HG03432 (cell line): ENCODE results near the gene MRGPRD.

Source experiments
- ATAC-seq: cut with Tn5 transposase; IDR thresholded peaks from one replicate; pipeline ENCODE4 v1.9.1; 2021; ENCODE audit warnings: mild to moderate bottlenecking, moderate library complexity; ENCODE audit not compliant: unreplicated experiment

Gene MRGPRD

DNA sequence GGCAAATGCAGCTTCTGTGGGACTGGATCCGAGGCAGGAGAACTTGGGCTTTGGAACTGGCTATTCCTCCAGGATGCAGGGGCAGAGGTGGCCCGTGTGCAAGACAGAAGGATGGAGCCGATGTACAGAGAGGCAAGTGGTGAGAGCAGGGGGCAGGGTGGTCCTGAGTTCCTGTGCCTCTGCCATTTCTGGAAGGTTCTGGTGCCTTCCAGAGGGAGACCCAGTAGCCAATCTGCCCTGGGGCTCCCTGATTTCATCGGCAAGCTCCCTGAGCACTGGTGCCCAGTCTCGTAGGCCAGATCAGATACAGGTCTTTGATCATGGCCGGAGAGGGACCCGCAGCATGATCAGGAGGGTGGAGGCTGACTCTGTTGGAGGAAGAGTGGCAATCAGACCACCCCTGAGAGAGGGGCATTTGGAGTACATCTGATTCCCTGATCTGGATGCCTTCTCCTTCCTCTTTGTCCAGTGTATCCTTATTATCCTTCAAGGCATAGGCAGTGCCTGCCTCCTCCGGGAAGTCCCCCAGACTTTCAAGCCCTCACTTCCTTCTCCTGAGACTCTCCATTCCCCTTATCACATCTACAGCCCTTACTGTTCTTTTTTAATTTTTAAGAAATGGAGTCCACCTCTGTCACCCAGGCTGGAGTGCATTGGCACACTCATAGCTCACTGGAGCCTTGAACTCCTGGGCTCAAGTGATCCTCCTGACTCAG lies 9.7 kb downstream of the MRGPRD start:
- no peak for ATAC-seq

DNA sequence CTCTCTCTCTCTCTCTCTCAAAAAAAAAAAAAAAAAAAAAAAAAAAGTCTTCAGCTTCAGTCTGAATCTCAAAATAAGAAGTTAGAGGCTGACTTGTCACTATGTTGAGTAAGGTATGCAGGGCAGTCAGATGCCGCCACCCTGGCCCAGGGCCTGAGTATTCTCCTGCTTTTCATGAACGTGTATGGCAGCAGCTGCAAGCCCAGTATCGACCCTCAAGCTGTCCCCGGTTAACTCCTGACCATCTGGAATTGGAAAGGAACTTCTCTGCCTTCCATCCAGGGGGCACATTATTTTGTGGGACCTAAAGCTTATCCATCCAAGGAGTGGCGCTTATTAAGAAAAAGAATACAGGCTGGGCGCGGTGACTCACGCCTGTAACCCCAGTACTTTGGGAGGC lies 11.4 kb downstream of the MRGPRD start:
- ATAC-seq, result no peak

DNA sequence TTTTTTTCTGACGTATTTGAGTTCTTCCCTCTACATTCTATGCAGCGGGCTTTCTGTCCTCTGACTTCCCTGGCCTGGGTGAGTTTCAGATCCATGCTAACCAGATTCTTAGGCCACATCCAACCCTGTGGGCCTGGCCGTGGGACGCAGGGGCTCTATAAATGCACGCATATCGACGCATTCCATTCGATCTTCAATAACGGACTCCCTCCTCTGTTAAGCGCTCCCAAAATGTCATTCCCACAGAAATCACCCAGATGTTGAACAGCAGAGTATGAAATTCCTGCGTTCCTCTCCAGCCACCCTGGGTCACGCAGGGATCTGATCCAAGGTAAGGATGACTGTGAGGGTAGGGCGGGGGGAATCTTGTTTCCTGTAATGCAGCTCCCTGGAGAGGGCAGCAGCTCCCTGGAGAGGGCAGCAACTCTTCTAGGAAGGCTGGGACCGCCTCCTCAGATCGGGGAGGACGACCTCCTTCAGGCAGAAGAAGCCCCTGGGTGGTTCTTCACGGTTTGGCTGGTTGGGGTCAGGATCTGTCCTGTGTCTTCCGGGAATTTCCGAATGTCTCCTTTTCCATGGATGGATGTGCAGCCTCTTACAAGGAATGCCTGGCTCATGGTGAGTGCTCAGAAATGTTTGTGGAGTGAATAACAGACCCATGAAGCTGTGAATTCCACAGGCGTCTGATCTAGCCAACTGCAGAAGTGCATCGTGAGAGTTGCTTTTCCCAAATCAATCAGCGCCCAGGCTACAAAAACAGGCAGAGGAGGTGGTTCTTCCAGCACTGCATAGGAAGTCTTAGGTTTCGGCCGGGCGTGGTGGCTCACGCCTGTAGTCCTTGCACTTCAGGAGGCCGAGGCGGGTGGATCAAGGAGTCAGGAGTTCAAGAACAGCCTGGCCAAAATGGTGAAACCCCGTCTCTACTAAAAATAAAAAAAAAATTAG lies 12.2 kb downstream of the MRGPRD start:
- ATAC-seq, result no peak

DNA sequence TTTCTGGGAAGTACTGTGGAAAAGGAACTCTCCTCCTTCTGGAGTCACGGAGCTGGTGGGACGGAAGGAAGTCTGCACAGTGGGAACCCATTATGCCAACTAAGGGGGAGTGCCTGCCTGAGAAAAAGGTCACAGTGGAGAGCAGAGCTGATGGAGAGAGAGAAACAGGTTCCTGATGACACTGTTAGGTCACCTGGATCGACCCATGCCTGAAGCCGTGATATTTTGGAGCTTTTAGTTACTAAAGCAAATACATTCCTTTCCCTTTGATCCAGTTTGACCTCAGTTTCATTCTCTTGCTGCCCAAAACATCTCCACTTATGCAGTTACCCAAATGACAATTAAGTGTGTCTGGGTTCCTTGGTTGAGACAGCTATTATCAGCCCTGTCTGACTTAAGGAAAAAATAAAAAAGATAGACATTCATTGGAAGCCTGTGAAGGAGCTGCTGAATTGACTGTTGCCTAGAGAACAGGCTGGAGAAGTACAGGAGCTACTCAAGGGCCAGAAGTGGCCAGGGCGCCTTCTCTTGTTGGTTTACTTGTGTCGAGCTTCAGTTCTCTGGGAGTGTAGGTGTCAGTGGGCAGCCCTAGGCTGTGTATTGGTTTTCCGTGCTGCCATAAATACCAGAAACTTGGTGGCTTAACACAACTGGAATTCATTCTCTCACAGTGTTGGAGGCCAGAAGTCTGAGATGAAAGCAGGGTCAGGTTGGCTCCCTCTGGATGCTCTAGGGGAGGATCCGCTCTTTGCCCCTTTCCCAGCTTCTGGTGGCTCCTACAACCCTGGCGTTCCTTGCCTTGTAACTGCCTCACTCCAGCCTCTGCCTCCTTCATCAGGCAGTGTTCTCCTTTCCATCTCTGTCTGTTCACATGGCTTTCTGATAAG lies 13.6 kb downstream of the MRGPRD start:
- ATAC-seq, result no peak

DNA sequence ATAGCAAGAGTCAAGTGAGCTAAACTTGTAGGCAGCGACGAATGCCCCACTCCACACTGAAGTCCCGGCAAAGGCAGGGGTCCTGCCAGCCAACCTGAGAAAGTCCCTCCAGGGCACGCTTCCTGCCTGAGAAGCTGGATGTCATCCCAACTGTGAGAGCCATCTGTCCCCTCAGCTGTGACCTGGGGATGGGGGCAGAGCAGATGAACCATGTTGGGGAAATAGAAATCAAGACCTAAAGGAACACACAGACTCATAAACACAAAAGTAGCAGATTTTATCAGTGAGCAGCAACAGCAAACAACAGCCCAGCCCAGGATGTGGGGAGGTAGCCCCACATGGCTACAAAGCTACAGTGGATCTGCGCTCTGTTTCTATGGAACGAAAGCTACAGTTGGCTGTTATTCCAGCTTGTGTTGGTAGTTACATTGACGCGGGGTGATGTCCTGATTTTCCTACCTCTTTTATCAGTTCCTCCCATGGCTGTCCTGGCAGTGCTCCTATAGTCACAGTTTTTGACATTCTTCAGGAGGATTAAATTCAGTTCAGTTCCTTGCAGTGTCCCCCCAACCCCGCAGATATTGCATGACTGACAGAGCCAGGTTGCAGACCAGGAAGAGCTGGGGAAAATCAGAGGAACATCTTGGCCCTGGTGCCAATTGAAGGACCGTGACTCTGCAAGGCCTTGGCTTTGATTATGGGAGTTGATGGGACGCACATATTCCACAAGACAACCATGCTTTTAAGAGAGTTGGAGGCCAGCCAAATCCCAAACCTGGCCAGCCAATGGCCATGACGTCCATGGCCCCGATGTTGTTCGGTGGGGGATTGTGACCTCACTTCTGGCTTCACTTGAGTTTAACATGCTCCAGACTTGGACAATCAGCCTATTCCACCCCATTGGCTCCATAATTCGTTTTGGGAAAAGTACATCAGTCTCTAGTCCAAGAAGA lies 14.6 kb downstream of the MRGPRD start:
- ATAC-seq, result no peak

DNA sequence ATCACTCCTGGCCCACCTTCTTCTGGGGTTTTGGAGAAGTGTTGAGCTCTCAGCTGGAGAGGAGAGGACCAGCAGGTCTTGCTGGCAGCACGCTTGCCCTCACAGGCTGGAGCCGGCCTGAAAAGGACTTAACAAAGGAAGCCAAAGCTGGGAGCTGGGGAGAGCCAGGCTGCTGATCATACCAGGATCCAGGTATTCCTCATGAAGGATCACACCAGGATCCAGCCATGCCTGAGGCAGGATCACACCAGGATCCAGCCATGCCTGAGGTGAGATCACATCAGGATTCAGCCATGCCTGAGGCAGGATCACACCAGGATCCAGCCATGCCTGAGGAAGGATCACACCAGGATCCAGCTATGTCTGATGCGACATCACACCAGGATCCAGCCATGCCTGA lies 17.0 kb downstream of the MRGPRD start:
- no peak for ATAC-seq

DNA sequence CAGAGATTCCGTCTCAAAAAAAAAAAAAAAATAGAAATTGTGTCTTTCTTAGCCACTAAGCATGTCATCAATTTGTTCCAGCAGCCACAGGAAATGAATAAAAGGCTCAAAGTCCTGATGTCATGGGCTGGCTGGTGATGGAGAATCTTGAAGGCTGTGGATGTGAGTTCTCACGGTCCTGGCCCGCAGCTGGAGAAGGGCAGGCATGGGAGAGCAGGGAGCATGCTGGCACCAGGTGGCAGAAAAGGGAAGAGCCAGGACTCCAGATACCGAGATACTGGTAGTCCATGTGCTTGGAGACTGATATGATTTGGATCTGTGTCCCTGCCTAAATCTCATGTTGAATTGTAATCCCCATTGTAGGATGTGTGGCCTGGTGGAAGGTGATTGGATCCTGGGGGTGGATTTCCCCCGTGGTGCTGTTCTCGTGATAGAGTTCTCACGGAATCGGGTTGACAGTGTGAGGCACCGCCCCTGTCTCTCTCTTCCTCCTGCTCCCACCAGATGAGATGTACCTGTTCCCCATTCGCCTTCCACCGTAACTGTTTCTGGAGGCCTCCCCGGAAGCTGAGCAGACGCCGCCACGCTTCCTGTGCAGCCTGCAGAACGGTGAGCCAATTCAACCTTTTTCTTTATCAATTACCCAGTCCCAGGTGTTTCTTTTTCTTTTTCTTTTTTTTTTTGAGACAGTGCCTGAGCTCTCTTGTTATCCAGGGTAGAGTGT lies 18.1 kb downstream of the MRGPRD start:
- no peak for ATAC-seq

DNA sequence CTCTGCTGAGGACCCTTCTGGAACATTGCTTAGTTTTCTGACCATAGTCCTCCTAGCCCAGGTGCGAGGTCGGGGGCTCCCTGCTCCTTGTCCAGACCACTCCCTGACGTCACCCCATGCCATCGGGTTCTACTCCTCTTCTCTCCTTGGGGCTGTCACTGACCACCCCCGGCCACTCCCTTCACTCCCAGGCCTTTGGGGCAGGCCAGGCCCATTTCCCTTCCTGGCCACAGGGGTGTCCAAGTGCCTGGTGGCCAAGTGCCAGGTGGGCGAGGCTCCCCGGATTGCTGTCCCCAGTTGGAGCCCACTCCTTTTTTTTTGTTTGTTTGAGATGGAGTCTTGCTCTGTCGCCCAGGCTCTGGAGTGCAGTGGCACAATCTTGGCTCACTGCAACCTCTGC lies 19.5 kb downstream of the MRGPRD start:
- no peak for ATAC-seq

DNA sequence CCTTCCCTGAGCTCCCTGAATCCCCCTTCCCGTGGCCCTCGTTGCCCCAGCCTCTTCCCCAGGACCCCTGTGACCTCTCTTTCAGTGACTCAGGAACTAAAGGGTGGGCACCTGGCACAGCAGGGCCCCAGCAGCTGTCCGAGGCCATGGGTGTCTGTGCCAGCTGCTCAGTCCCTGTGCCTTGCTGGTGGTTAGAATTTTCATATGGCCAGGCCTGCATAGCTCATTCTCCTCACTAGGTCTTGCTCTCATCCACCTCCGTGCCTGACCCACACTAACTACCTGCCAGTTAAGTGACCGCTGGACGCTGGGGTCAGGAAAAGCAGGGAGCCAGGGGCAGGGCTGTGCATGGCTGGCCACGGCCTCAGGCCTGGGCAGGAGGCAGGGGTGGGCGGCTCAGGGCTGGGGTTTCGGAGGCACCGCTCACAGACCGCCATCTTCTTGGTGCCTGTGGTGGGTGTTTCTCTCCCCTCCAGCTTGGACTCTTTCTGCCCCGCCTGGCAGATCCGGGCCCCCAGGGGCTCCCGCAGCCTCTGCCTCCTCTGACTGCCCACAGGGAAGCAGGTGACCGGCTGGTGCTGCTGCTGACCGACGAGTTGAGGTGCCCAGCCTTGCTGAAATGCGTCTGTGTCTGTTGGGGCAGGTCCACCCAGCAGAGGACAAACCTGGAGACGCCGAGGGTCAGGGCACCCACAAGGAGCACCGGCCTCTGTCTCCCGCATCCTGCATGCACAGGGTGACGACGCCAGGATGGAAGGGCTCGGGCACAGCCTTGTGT lies 20.3 kb downstream of the MRGPRD start:
- no peak for ATAC-seq

DNA sequence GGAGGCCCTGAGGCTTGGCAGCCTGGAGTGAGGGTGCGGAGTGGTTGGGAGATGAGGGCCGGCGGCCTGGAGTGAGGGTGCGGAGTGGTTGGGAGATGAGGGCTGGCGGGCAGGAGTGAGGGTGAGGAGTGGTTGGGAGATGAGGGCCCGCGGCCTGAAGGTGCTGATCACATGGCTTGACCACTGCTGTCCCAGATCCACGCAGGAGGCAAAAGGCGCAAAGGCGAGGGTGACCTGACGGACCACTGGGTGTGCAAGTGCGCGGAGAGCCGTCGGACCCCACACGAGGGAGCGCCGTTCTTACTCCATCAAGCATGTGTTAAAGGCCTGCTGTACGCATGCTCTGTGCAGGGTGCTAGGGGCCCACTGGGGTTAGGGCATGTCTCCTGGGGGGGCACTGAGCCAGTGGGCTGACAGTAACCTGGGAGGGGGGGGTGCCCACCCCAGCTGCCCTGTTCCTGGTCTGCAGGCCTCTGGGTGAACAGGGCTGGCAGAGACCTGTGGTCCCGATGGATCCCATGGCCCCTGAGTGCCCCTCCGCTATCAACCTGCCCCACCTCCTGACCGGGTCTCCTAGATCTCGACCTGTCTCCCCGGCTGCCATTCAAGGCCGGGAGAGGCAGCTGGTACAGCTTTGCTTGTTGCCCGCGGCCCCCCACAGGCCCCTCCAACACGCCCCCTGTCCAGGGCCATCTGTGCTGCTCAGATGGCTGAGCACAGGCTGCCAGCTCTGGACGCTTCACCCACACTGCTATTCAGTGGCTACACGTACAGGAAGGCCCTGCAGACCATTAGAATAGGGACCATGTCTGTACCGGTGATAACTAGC lies 21.1 kb downstream of the MRGPRD start:
- no peak for ATAC-seq

DNA sequence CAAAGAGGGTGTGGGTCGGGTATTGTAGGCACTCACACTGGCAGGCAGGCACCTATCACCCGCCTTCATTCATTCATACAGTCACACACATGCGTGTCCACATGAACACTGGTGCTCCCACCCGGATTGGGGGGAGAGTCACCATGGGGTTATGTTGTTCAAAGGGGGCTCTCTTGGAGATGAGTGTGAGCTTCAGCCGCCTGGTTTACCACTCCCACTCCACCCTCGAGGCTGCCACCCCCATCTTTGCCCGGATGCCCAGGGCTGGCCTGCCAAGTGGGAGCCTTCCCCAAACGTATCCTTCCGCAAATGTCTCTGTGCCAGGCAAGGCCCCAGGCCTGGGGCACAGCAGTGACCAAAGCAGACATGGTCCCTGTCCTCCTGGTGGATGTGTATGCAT lies 22.6 kb downstream of the MRGPRD start:
- ATAC-seq, result no peak

DNA sequence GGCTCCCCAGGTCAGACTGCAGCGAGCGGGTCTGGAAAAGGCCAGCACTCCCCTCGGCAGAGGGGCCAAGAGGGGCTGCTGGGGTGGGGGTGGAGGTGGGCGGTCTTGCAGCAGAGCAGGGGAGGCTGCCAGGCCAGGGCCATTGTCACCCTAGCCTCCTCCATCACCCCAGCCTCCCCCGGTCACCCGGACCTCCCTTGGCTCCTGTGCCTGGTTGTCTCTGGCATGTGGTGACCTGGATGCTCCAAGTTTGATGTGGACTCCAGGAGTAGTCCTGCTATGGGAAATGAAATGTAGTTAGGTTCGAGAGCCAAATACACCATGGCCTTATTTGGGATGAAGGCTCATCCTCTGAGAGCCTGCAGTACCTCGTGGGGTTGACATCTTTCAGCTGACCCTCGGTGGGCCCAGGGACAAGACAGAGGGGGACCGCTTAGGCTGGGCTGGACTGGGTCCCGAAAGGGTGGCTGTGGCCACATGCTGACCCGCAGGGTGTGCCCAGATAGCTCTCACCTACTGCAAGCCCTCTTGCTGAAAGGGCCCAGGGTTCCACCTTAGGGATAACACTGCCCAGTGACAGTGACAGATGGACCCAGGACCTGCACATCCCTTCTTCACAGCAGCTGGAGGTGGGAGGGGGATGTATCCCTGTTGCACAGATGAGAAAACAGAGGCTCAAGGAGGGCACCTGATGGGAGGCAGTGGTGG lies 24.1 kb downstream of the MRGPRD start:
- ATAC-seq, result no peak

DNA sequence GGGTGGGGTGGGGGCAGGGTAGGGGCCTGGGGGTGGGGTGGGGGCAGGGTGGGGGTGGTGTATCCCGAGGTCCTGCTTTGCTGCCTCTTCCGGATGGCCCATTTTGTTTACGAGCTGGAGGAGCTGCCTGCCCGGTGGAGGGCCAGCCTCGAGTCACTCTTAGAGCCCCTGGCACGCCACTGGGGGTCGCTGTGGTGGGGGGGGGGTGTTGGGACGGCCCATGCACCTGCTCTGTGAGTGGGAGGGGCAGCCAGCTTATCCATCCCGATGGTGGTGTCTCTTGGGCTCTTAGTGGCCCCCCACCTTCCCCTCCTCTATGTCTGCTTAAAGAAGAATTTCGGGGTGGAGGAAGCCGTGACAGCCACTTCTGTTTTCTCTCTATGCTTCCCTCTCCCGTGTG lies 24.6 kb downstream of the MRGPRD start:
- no peak for ATAC-seq

DNA sequence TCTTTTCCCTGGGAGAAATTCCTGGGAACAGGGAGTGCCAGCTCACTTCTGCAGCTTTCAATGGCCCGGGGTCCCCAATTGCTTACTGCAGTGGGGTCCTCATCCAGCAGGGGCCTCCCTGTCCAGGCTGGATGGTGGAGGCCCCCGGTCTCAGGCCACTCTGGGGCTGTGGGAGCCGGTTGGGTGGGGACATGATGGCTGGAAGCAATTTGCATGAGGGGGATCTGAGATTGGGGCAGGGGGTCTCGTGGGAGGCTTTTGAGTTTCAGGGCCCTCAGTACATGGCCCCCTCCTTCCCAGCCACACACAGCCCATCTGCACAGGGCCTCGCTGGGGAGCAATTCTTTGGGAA lies 25.2 kb downstream of the MRGPRD start:
- ATAC-seq, result no peak

DNA sequence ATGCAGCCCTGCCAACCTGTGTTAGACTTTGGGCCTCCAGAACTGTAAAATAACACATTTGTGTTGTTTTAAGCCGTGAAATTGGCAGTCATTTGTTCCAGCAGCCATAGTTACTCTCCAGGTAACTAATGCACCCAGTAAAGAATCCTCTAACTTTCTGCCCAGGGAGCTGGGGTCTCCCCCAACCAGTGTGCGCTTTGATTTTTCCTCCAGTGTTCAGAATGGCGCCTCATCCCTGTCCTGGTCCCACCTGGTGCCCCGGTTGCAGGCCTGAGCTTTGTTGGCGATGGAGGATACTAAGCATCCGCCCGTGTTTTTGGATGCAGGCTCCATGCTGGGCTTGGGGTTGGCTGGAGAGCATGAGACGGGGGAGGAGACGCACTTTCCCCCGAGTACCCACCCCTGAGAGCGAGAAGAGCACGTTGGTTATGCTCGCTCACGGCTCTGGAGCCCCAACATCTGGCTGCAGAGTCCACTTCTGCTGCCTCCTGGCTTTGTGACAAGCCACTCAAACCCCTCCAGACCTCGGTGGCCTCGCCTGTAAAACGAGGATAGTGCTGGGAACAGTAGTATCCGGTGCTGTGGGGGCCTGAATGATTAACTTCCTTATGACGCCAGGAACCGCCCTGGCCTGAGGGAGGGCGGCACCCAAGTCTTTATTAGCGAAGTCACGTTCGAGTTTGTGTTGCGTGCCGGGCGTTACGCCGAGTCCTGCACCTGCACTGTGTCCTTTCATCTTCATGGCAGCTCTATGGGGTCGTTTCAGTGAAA lies 25.8 kb downstream of the MRGPRD start:
- ATAC-seq, result no peak

DNA sequence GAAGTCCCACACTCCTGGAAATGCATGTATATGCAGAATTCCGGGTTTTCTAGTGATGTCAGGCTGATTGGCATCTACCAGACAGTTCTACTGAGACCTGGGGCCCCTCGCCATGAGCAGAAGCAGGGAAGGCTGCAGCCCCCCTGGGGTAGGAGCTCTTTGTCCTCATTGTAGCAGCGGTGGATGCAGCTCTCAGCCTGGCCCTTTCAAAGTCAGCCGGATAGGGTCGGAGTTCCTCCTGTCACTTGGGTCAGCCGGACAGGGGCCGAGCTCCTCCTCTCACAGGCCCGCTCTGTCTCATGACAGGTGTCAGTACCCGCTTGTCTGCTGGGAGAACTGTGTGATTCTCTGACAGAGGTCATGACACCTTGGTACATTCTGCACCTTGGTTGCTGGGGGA lies 30.0 kb downstream of the MRGPRD start:
- no peak for ATAC-seq

DNA sequence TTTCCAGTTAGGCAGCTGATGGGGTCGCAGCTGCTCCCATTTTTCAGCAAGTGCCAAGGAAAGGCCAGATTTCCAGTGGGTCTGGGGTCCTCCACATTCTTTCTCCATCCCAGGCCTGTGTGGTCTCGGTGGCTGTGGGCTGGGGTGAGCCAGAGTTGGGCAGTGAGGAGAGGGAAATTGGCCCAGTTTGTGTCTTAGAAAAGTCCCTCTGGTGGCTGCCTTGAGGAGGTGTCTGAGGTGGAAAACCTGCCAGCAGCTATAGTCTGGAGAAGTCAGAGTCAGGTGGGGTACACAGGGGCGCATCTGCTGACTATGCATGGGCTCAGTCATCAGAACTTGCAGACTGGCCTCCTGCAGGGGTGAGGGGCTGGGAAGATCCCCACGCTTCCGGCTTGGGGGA lies 30.5 kb downstream of the MRGPRD start:
- ATAC-seq, result no peak
